IMR-90 (cell line): Measurements from ENCODE around the gene DNMT3A. TPM values are rescaled to one million over a fixed set of nuclear protein-coding genes. Genes with fewer than 3 reads are reported as not detected.

Experiments
- ATAC-seq: fragments of 200-7000 bp; cut with Tn5 transposase; 2 replicates; pipeline ENCODE4 v1.9.1; 2020; ENCODE audit warnings: low read depth, mild to moderate bottlenecking, moderate library complexity
- BruUV-seq: library from RNA; stranded (reverse); fragments of 400-500 nt; replicated peaks from 2 replicates; lab custom pipeline; 2021; lab: Mats Ljungman, UMichigan
- CTCF ChIA-PET: fragments of 300-600 bp; formaldehyde crosslinking; extraction: SDS; loops from one replicate; lab custom pipeline; 2021; ENCODE audit warnings: antibody characterized with exemption; lab: Yijun Ruan, JAX
- POLR2A ChIA-PET: fragments of 300-600 bp; sonication (Branson Sonifier 250); formaldehyde crosslinking; loops from one replicate; lab custom pipeline; 2022; ENCODE audit warnings: antibody characterized with exemption; ENCODE audit not compliant: unreplicated experiment; lab: Charles Lee
- DNase-seq: peaks from one replicate; pipeline ENCODE4 v3.0.0; 2013
- H2AFZ ChIP-seq: replicated peaks from 2 replicates; pipeline ENCODE3; 2013; ENCODE audit warnings: low read length, mild to moderate bottlenecking; ENCODE audit not compliant: poor library complexity
- H2AK5ac ChIP-seq: 2 replicates; pipeline ENCODE4 v1.6.1; 2013; ENCODE audit warnings: low read depth, low read length, inconsistent platforms
- H2AK9ac ChIP-seq: replicated peaks from 2 replicates; pipeline ENCODE3; 2013; ENCODE audit warnings: mild to moderate bottlenecking, low read depth, low read length, moderate library complexity; ENCODE audit not compliant: poor library complexity
- H2BK120ac ChIP-seq: 2 replicates; pipeline ENCODE4 v1.6.1; 2013; ENCODE audit warnings: low read depth, low read length, inconsistent platforms
- H2BK15ac ChIP-seq: 3 replicates; pipeline ENCODE4 v1.6.1; 2013; ENCODE audit warnings: low read depth, low read length, inconsistent platforms
- H2BK20ac ChIP-seq: 2 replicates; pipeline ENCODE4 v1.6.1; 2013; ENCODE audit warnings: low read depth, mild to moderate bottlenecking, inconsistent platforms, low read length, moderate library complexity
- H2BK5ac ChIP-seq: 2 replicates; pipeline ENCODE4 v1.6.1; 2013; ENCODE audit warnings: mild to moderate bottlenecking, low read depth, low read length, inconsistent platforms; ENCODE audit not compliant: poor library complexity, severe bottlenecking
- H3K14ac ChIP-seq: replicated peaks from 2 replicates; pipeline ENCODE4 v1.6.1; 2013; ENCODE audit warnings: low read depth, low read length, inconsistent platforms
- H3K18ac ChIP-seq: 2 replicates; pipeline ENCODE4 v1.6.1; 2013; ENCODE audit warnings: low read depth, low read length, control low read depth
- H3K23ac ChIP-seq: 2 replicates; pipeline ENCODE4 v1.6.1; 2013; ENCODE audit warnings: low read depth, low read length, inconsistent platforms
- H3K27ac ChIP-seq: 2 replicates; pipeline ENCODE4 v1.5.1; 2013; ENCODE audit warnings: mild to moderate bottlenecking, control low read depth, low read length; ENCODE audit not compliant: insufficient read depth
- H3K27me3 ChIP-seq: 2 replicates; pipeline ENCODE4 v1.6.1; 2013; ENCODE audit warnings: low read length; ENCODE audit not compliant: control insufficient read depth, insufficient read depth
- H3K36me3 ChIP-seq: 2 replicates; pipeline ENCODE4 v1.6.1; 2013; ENCODE audit warnings: low read length, mixed read lengths; ENCODE audit not compliant: control insufficient read depth, insufficient read depth
- H3K4ac ChIP-seq: 2 replicates; pipeline ENCODE4 v1.6.1; 2013; ENCODE audit warnings: low read depth, low read length, inconsistent platforms
- H3K4me1 ChIP-seq: 2 replicates; pipeline ENCODE4 v1.6.1; 2013; ENCODE audit warnings: low read length, mixed read lengths; ENCODE audit not compliant: control insufficient read depth, insufficient read depth
- H3K4me2 ChIP-seq: 2 replicates; pipeline ENCODE4 v1.6.1; 2013; ENCODE audit warnings: low read depth, mild to moderate bottlenecking, control low read depth, low read length, moderate library complexity
- H3K4me3 ChIP-seq: 2 replicates; pipeline ENCODE4 v1.5.1; 2013; ENCODE audit warnings: low read depth, mild to moderate bottlenecking, control low read depth, low read length, moderate library complexity; ENCODE audit not compliant: insufficient read depth
- H3K56ac ChIP-seq: 2 replicates; pipeline ENCODE4 v1.6.1; 2013; ENCODE audit warnings: low read length, inconsistent platforms; ENCODE audit not compliant: insufficient read depth; ENCODE audit errors: extremely low read depth
- H3K79me1 ChIP-seq, 2 experiments: 2 replicates each; pipeline ENCODE4 v1.6.1; 2013; ENCODE audit warnings: low read length in 2 of 2, inconsistent platforms in 1 of 2, low read depth in 1 of 2
- H3K9ac ChIP-seq: 2 replicates; pipeline ENCODE4 v1.6.1; 2013; ENCODE audit warnings: low read depth, low read length, control low read depth
- H3K9me1 ChIP-seq: 2 replicates; pipeline ENCODE4 v1.6.1; 2013; ENCODE audit warnings: low read length, inconsistent platforms; ENCODE audit not compliant: insufficient read depth
- H3K9me3 ChIP-seq: 2 replicates; pipeline ENCODE4 v1.6.1; 2013; ENCODE audit warnings: low read length; ENCODE audit not compliant: control insufficient read depth, insufficient read depth
- H4K20me1 ChIP-seq: 2 replicates; pipeline ENCODE4 v1.6.1; 2013; ENCODE audit warnings: low read length, inconsistent platforms; ENCODE audit not compliant: insufficient read depth
- H4K5ac ChIP-seq: 2 replicates; pipeline ENCODE4 v1.6.1; 2013; ENCODE audit warnings: mild to moderate bottlenecking, low read depth, low read length, control low read depth
- H4K8ac ChIP-seq, 2 experiments: 2 replicates each; pipeline ENCODE4 v1.6.1; 2013; ENCODE audit warnings: low read depth in 2 of 2, low read length in 2 of 2, control low read depth in 1 of 2, inconsistent platforms in 1 of 2
- H4K91ac ChIP-seq: 2 replicates; pipeline ENCODE4 v1.6.1; 2013; ENCODE audit warnings: low read depth, low read length, inconsistent platforms; ENCODE audit not compliant: insufficient read depth
- BHLHE40 ChIP-seq: fragments of 150-350 bp; IDR thresholded peaks from 2 replicates; pipeline ENCODE4 v1.6.1; 2016; ENCODE audit warnings: mild to moderate bottlenecking, low read depth, low read length
- FOS ChIP-seq: fragments of 150-350 bp; IDR thresholded peaks from 2 replicates; pipeline ENCODE4 v1.6.1; 2016; ENCODE audit warnings: low read depth, low read length
- MAFK ChIP-seq: IDR thresholded peaks from 2 replicates; pipeline ENCODE4 v1.6.1; 2012; ENCODE audit warnings: low read depth, low read length, improper control_type of control experiment
- MXI1 ChIP-seq: IDR thresholded peaks from 2 replicates; pipeline ENCODE4 v1.6.1; 2012; ENCODE audit warnings: low read depth, mild to moderate bottlenecking, low read length, moderate library complexity, borderline replicate concordance
- POLR2A ChIP-seq: IDR thresholded peaks from 2 replicates; pipeline ENCODE4 v1.6.1; 2012; ENCODE audit warnings: mild to moderate bottlenecking, low read depth, low read length
- RCOR1 ChIP-seq: IDR thresholded peaks from 2 replicates; pipeline ENCODE4 v1.6.1; 2012; ENCODE audit warnings: mild to moderate bottlenecking, low read length, improper control_type of control experiment; ENCODE audit not compliant: insufficient replicate concordance
- RFX5 ChIP-seq: IDR thresholded peaks from 2 replicates; pipeline ENCODE4 v1.8.0; 2012; ENCODE audit warnings: low read depth, mild to moderate bottlenecking, low read length, moderate library complexity
- WGBS, 2 experiments: methylation state at CpG; one replicate each; pipeline versions ENCODE4 v1.1.5 to v1.1.7; 2013; ENCODE audit warnings: missing lambda C conversion rate in 2 of 2; ENCODE audit not compliant: insufficient read length in 1 of 2; ENCODE audit errors: extremely low coverage in 2 of 2; 5-methylcytosine and 5-hydroxymethylcytosine counted together
- dilution Hi-C: fragments of 300-500 bp; cut with HindIII; formaldehyde crosslinking; loops from one replicate; pipeline ENCODE4 v1.14.3; 2018; ENCODE audit warnings: low sequenced_read_pairs; ENCODE audit not compliant: unreplicated experiment
- in situ Hi-C: fragments of 300-500 bp; cut with MboI; formaldehyde crosslinking; loops from 3 replicates; pipeline ENCODE4 v1.14.3; 2019; ENCODE audit warnings: low sequenced_read_pairs, inconsistent platforms, mixed read lengths
- intact Hi-C: fragments of 100-400 bp; cut with micrococcal nuclease; formaldehyde crosslinking; loops from 2 replicates; pipeline ENCODE4 v1.10.0; 2022
- polyA plus RNA-seq, 3 experiments: library from polyadenylated mRNA; depleted of rRNA; stranded (reverse); fragments of >200 nt; gene quantifications; 2 replicates each; pipeline ENCODE4 v1.2.3, GENCODE V29; 2012; ENCODE audit warnings: low replicate concordance in 1 of 3
- total RNA-seq: library from RNA; depleted of rRNA; stranded (reverse); fragments of >200 nt; gene quantifications from 2 replicates; pipeline ENCODE4 v1.2.3, GENCODE V29; 2012
- TF ChIP-seq, protein P1 (sequence below): fragments of 150-350 bp; IDR thresholded peaks from 2 replicates; pipeline ENCODE4 v1.6.1; 2016; ENCODE audit warnings: low read depth, mild to moderate bottlenecking, low read length, moderate library complexity, borderline replicate concordance
- TF ChIP-seq, protein P2 (sequence below): fragments of 150-350 bp; IDR thresholded peaks from 2 replicates; pipeline ENCODE4 v1.6.1; 2017; ENCODE audit warnings: mild to moderate bottlenecking, antibody characterized with exemption, low read length, low read depth

Gene DNMT3A
- total and polyA plus RNA-seq, 2 of the 4 experiments (the other 2 are of a cell fraction) = 4.4 to 9.7 TPM

DNA sequence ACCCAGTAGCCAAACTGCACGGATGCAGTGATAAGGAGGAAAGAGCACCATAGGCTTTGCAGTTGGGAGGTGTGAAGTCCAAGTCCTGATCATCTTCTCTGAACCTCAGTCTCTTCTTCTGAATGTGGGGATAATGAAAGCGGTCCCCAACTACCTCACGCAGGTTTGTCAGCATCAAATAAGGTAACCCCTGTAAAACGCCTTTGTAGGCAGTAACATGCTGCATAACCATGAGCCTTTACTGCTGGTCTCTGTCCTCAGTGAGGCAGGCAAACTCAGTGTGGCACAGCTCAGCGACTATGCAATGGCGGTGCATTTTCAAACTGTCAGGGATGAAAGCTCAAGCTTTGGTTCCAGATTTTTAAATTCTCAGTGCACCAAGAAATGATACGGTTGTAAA, 46.1 kb downstream of the DNMT3A start:
- Histone ChIP-seq H3K79me1 (no peaks in the 10 kb centered on the region), H4K91ac (no peak overlapping the region), H3K9ac (no peak overlapping the region), H3K18ac (no peak overlapping the region), H3K9me1 (no peaks in the 10 kb centered on the region), H3K23ac (no peak overlapping the region), H2BK120ac (no peak overlapping the region), H2AK9ac (no peak overlapping the region), H3K36me3 (peaks cover 11% of the 10 kb centered on the region; the same call in 1 of the 2 replicates), H2AK5ac (no peak overlapping the region), H3K56ac (no peak overlapping the region), H3K27ac (no peak overlapping the region), H4K20me1 (no peaks in the 10 kb centered on the region), H3K4me1 (peaks cover 6% of the 10 kb centered on the region), H2BK20ac (no peak overlapping the region), H3K4me3 (no peak overlapping the region), H2BK15ac (no peak overlapping the region), H4K8ac (peak overlapping the region; percentile 34 to 82; a peak in 3 of 4 replicates), H4K5ac (no peak overlapping the region), H3K9me3 (no peaks in the 10 kb centered on the region), H2AFZ (peak overlapping the region; percentile 86), H2BK5ac (no peak overlapping the region), H3K4ac (no peak overlapping the region), H3K4me2 (no peak overlapping the region), H3K14ac (peak overlapping the region; percentile 46), H3K27me3 (no peaks in the 10 kb centered on the region)
- TF ChIP-seq MXI1 (no peak), MAFK (no peak), BHLHE40 (no peak), FOS (no peak), RCOR1 (no peak), POLR2A (no peak), RFX5 (no peak)
- TF ChIP-seq, protein P1, sequence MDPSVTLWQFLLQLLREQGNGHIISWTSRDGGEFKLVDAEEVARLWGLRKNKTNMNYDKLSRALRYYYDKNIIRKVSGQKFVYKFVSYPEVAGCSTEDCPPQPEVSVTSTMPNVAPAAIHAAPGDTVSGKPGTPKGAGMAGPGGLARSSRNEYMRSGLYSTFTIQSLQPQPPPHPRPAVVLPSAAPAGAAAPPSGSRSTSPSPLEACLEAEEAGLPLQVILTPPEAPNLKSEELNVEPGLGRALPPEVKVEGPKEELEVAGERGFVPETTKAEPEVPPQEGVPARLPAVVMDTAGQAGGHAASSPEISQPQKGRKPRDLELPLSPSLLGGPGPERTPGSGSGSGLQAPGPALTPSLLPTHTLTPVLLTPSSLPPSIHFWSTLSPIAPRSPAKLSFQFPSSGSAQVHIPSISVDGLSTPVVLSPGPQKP = no peak
- TF ChIP-seq, protein P2, sequence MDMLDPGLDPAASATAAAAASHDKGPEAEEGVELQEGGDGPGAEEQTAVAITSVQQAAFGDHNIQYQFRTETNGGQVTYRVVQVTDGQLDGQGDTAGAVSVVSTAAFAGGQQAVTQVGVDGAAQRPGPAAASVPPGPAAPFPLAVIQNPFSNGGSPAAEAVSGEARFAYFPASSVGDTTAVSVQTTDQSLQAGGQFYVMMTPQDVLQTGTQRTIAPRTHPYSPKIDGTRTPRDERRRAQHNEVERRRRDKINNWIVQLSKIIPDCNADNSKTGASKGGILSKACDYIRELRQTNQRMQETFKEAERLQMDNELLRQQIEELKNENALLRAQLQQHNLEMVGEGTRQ = no peak
- no peak for ATAC-seq
- in situ Hi-C loops (no loop called here), dilution Hi-C loops (no loop called here), intact Hi-C loops (no loop called here)
- WGBS, 2 experiments = 96% methylated on average over 4 of the region's 7 CpGs; no CpG with 5 or more reads in 1 of the 2 experiments
- no peak for DNase-seq
- no TSS peak for BruUV-seq
- POLR2A ChIA-PET = no interaction called here
- CTCF ChIA-PET = no interaction called here
